Measurements from ENCODE around the gene ADAMTS1. TPM values are rescaled to one million over a fixed set of nuclear protein-coding genes. Genes with fewer than 3 reads are reported as not detected.
"Not testable (repeated sequence)": the region's sequence is repeated elsewhere in the genome, so short reads cannot be mapped to it uniquely, and the experiment has no call there.

The ADAMTS1 gene
- total RNA-seq: 1 to 10 TPM; 1.1 to 2.4 TPM

DNA sequence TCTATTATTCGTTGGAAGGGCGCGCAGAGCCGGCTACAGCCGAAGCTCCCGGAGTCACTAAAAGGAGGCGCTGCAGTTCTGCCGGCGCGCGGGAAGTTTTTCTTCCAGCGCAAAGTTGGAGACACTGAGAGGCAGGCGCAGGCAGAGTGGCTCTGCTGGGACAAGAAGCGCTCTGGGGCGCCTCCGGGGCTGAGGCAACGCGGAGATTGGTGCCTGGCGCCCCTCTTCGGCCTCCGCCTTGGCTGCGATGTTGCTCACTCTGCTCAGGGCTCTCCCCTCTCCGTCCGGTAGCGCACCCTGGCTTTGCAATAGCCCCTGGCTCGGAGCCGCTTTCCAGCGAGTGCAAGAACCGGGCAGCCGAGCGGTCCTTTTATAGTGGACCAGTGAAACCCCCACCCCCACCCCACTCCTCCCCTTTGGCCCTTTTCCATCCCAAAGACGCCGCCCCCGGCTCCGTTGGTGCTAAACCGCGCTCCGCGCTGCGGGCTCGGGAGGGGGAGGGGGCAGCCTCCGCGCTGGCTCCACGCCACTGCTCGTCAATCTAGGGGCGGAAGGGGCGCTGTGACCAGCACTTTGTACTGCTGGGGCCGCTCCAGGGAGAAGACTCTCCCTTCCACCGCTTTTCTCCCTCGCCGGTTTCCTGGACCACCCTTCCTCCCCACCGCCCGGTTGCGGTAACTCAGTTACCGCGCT lies at the start of gene ADAMTS1:
Gene ADAMTS1, minus strand, starts transcription at position 344 of the 693 bp plus-strand sequence. CDS start 455 bp downstream, outside the sequence.
- CTCF ChIA-PET: interaction anchor here (1.0 kb wide), 1 partner anchor 18 kb away, joined by 3 read pairs; no protein-coding TSS in a partner anchor
- peak within 1 kb of the TSS; percentile 77 for H3K4me3 Mint-ChIP-seq
- H3K27ac Mint-ChIP-seq: peak within 1 kb of the TSS; percentile 68
- DNase-seq: no peak
- H3K36me3 Mint-ChIP-seq (ENCODE audit: low read depth): peaks cover 8% of the 10 kb centered on the region
- H3K4me1 Mint-ChIP-seq: peaks cover 35% of the 10 kb centered on the region
- peaks cover 62% of the 10 kb centered on the region for H3K27me3 Mint-ChIP-seq
- POLR2A ChIA-PET: no interaction called here
- H3K9me3 Mint-ChIP-seq: no peaks in the 10 kb centered on the region

GRCh38 chr21:26892151-26892550 lies 46.9 kb upstream of the ADAMTS1 start:
- ChIA-PET CTCF (no interaction called here), POLR2A (no interaction called here)
- H3K27ac Mint-ChIP-seq: no peak overlapping the region
- no peaks in the 10 kb centered on the region for H3K36me3 Mint-ChIP-seq (ENCODE audit: low read depth)
- H3K9me3 Mint-ChIP-seq: no peaks in the 10 kb centered on the region
- H3K27me3 Mint-ChIP-seq: no peaks in the 10 kb centered on the region
- DNase-seq: no peak
- H3K4me3 Mint-ChIP-seq: no peak overlapping the region
- H3K4me1 Mint-ChIP-seq: no peaks in the 10 kb centered on the region

GRCh38 chr21:26888931-26889330 lies 43.7 kb upstream of the ADAMTS1 start:
- no peaks in the 10 kb centered on the region for H3K27me3 Mint-ChIP-seq
- H3K4me3 Mint-ChIP-seq: no peak overlapping the region
- ChIA-PET POLR2A (no interaction called here), CTCF (no interaction called here)
- H3K27ac Mint-ChIP-seq: no peak overlapping the region
- no peaks in the 10 kb centered on the region for H3K9me3 Mint-ChIP-seq
- DNase-seq: no peak
- no peaks in the 10 kb centered on the region for H3K4me1 Mint-ChIP-seq
- no peaks in the 10 kb centered on the region for H3K36me3 Mint-ChIP-seq (ENCODE audit: low read depth)

GRCh38 chr21:26888256-26888655 lies 43.0 kb upstream of the ADAMTS1 start:
- ChIA-PET CTCF (no interaction called here), POLR2A (no interaction called here)
- Mint-ChIP-seq H3K27ac (no peak overlapping the region), H3K36me3 (ENCODE audit: low read depth) (no peaks in the 10 kb centered on the region), H3K4me1 (no peaks in the 10 kb centered on the region), H3K27me3 (no peaks in the 10 kb centered on the region), H3K9me3 (no peaks in the 10 kb centered on the region), H3K4me3 (no peak overlapping the region)
- DNase-seq: no peak

DNA sequence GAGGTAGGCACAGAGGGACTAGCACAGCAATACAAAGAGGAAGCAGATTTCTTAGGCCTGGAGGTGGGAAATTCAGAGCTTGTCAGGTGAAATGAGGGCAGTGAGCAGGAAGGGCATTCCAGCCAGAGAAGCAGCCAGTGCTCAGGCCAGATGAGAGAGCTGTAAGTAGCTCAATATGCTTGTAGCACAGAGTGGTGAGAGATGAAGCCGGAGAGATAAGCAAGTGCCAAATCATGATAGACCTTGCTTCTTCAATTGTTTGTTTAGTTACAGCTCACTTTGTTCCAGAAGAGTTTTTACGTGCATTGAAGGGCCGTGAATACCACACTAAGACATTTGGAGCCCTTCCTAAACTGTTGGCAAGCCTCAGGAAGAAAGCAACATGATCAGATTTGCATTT lies 42.0 kb upstream of the ADAMTS1 start:
- CTCF ChIA-PET: no interaction called here
- Mint-ChIP-seq H3K36me3 (ENCODE audit: low read depth) (no peaks in the 10 kb centered on the region), H3K27me3 (no peaks in the 10 kb centered on the region), H3K27ac (no peak overlapping the region), H3K4me3 (no peak overlapping the region), H3K9me3 (no peaks in the 10 kb centered on the region), H3K4me1 (no peaks in the 10 kb centered on the region)
- POLR2A ChIA-PET: no interaction called here
- DNase-seq: no peak

GRCh38 chr21:26884436-26884835 lies 39.2 kb upstream of the ADAMTS1 start:
- no peak overlapping the region for H3K27ac Mint-ChIP-seq
- H3K4me1 Mint-ChIP-seq: no peaks in the 10 kb centered on the region
- no peaks in the 10 kb centered on the region for H3K9me3 Mint-ChIP-seq
- POLR2A ChIA-PET: no interaction called here
- no peaks in the 10 kb centered on the region for H3K36me3 Mint-ChIP-seq (ENCODE audit: low read depth)
- no peak overlapping the region for H3K4me3 Mint-ChIP-seq
- no peak for DNase-seq
- no peaks in the 10 kb centered on the region for H3K27me3 Mint-ChIP-seq
- CTCF ChIA-PET: no interaction called here

DNA sequence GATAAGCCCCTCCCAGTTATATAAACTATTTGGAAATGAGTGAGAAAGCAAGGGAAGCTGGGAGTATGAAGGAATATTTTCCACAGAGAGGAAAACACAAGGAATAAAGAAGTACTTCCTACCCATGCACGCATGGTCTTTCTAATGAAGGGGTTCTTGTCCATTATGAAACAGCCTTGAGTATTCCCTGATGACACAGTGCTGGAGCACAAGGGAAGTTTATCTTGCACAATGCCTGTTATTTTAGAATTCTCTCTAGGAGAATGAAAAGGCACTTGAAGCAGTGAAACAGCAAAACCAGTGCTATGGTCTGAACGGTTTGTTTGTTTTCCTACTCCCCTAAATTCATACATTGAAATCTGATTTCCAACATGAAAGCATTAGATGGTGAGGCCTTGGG lies 38.6 kb upstream of the ADAMTS1 start:
- Mint-ChIP-seq H3K4me3 (no peak overlapping the region), H3K9me3 (no peaks in the 10 kb centered on the region), H3K27me3 (no peaks in the 10 kb centered on the region), H3K4me1 (no peaks in the 10 kb centered on the region), H3K36me3 (ENCODE audit: low read depth) (no peaks in the 10 kb centered on the region), H3K27ac (no peak overlapping the region)
- no peak for DNase-seq
- ChIA-PET POLR2A (no interaction called here), CTCF (no interaction called here)

- H3K9me3 Mint-ChIP-seq: no peaks in the 10 kb centered on the region
- POLR2A ChIA-PET: no interaction called here
- H3K36me3 Mint-ChIP-seq (ENCODE audit: low read depth): no peaks in the 10 kb centered on the region
- no peak for DNase-seq
- no peaks in the 10 kb centered on the region for H3K27me3 Mint-ChIP-seq
- no peaks in the 10 kb centered on the region for H3K4me1 Mint-ChIP-seq
- CTCF ChIA-PET: no interaction called here
- no peak overlapping the region for H3K27ac Mint-ChIP-seq
- no peak overlapping the region for H3K4me3 Mint-ChIP-seq
Observed at GRCh38 chr21:26881504-26882228, 36.5 kb upstream of the ADAMTS1 start.

DNA sequence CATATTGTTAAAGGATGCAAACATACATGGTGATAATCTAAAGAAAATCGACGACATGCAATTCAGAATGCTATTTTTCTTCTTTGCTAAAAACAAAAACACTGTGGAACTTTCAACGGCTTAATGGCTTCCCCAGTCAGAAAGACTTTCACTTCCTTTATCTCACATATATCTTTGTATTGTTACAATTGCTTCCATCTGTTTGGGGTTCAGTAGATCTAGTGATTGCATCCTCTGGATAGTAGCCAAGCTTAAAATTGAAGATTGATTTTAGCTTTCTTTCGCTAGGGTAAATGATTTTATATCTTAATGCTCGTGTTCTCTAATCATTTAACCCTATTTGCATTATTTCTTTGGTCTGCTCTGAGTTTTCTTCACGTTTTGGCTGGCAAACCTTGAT lies 31.8 kb upstream of the ADAMTS1 start:
- ChIA-PET POLR2A (no interaction called here), CTCF (no interaction called here)
- no peak for DNase-seq
- H3K9me3 Mint-ChIP-seq: no peaks in the 10 kb centered on the region
- no peak overlapping the region for H3K27ac Mint-ChIP-seq
- no peaks in the 10 kb centered on the region for H3K4me1 Mint-ChIP-seq
- no peak overlapping the region for H3K4me3 Mint-ChIP-seq
- H3K36me3 Mint-ChIP-seq (ENCODE audit: low read depth): no peaks in the 10 kb centered on the region
- H3K27me3 Mint-ChIP-seq: no peaks in the 10 kb centered on the region

DNA sequence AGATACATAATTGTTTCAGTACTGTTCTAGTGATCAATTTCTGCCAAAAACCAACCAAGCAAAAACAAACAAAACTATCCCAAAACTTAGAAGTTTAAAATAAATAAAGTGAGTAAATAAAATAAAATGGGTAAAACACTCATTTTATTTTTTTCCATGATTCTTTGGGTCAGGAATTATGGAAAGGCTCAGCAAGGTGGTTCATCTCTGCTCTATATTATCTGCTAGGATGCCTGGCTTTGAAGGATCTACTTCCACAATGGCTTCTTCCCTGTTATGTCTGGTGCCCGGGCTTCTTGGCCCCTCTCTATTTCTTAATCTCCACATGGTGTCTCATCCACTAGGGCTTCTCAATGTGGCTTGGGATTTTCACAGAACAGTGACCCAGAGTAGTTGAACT lies 29.1 kb upstream of the ADAMTS1 start:
- no peak overlapping the region for H3K4me3 Mint-ChIP-seq

DNA sequence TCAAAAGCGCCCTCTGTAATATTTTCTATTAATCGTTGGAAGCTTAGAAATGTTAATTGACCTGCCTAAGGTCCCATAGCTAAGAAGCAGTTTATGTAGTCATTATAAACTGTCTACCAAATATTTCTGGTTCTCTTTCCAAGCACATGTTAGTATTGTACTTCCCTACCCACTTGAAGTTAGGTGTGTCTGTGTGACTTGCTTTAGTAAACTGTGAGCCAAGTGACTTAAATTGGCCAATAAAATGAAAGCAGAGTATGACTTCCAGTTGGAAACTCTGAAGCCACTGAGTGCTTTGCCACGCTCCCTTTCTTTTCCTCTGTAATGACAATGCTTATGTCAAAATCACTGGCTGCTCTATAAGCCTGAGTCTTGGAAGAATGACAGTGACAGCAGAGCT lies 20.6 kb upstream of the ADAMTS1 start:
- Mint-ChIP-seq H3K4me3 (no peak overlapping the region), H3K27me3 (peaks cover 3% of the 10 kb centered on the region), H3K36me3 (ENCODE audit: low read depth) (no peaks in the 10 kb centered on the region), H3K9me3 (no peaks in the 10 kb centered on the region), H3K27ac (no peak overlapping the region), H3K4me1 (no peaks in the 10 kb centered on the region)
- ChIA-PET CTCF (no interaction called here), POLR2A (no interaction called here)
- no peak for DNase-seq

More for the DNA sequence above, 29.1 kb upstream of the ADAMTS1 start:
- no peaks in the 10 kb centered on the region for H3K27me3 Mint-ChIP-seq
- no peak overlapping the region for H3K27ac Mint-ChIP-seq
- POLR2A ChIA-PET: no interaction called here
- no peaks in the 10 kb centered on the region for H3K9me3 Mint-ChIP-seq
- H3K36me3 Mint-ChIP-seq (ENCODE audit: low read depth): no peaks in the 10 kb centered on the region
- CTCF ChIA-PET: no interaction called here
- no peak for DNase-seq
- no peaks in the 10 kb centered on the region for H3K4me1 Mint-ChIP-seq

DNA sequence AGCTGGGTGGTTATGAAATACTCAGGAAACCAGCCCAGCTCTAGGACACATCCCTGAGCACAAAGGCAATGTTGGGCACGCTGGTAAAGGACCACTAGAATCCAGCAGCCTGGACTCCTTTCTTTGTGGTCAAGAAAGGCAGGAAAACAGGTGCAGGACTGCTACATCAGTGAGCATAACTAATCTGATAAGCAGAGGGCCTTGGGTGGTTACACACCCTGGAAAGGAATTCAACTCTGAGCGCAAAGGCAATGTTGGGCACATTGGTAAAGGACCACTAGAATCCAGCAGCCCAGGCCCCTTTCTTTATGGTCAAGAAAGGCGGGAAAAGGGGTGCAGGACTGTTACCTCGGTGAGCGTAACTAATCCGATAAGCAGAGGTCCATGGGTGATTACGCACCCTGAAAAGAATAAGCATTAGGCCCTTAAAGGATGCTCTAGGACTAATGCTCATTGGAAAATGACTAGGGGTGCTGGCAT lies 11.7 kb upstream of the ADAMTS1 start:
- H3K27ac Mint-ChIP-seq; CTCF ChIA-PET; H3K4me3 Mint-ChIP-seq; H3K36me3 Mint-ChIP-seq (ENCODE audit: low read depth); H3K27me3 Mint-ChIP-seq; POLR2A ChIA-PET; DNase-seq; H3K9me3 Mint-ChIP-seq; H3K4me1 Mint-ChIP-seq: not testable (repeated sequence)

DNA sequence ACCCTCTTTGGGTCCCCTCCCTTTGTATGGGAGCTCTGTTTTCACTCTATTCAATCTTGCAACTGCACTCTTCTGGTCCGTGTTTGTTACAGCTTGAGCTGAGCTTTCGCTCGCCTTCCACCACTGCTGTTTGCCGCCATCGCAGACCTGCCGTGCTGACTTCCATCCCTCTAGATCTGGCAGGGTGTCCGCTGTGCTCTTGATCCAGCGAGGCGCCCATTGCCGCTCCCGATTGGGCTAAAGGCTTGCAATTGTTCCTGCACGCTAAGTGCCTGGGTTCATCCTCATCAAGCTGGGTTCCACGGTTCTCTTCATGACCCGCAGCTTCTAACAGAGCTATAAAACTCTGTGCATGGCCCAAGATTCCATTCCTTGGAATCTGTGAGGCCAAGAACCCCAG lies 9.5 kb upstream of the ADAMTS1 start:
- H3K4me1 Mint-ChIP-seq; POLR2A ChIA-PET; H3K9me3 Mint-ChIP-seq; CTCF ChIA-PET; H3K27ac Mint-ChIP-seq; DNase-seq; H3K27me3 Mint-ChIP-seq; H3K4me3 Mint-ChIP-seq; H3K36me3 Mint-ChIP-seq (ENCODE audit: low read depth): not testable (repeated sequence)

DNA sequence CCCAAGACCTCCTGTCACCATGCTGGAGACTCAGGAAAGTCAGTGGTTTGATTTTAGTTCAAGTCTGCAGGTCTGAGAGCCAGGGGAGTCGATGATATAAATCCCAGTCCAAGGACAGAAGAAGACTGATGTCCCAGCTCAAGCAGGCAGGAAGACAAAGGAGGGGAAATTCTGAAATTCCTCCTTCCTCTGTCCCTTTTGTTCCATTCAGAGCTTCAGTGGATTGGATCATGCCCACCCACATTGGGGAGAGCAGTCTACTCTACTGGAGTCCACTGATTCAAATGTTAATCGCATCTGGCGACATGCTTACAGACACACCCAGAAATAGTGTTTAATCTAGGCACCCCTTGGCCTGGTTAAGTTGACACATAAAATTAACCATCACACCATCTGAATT lies 7.2 kb upstream of the ADAMTS1 start:
- Mint-ChIP-seq H3K4me3 (no peak overlapping the region), H3K27ac (no peak overlapping the region), H3K36me3 (ENCODE audit: low read depth) (no peaks in the 10 kb centered on the region), H3K9me3 (no peaks in the 10 kb centered on the region), H3K4me1 (no peaks in the 10 kb centered on the region), H3K27me3 (peaks cover 23% of the 10 kb centered on the region)
- ChIA-PET POLR2A (no interaction called here), CTCF (no interaction called here)
- no peak for DNase-seq

Data from activated CD4-positive, alpha-beta T cell treated with anti-CD3 and anti-CD28 coated beads, Interleukin-2, amount 10 ng/mL, durations not matched to agents 7 days and 5 days (primary cell).